HG02642 (cell line): ENCODE data around the gene AP5Z1.
"Not testable (repeated sequence)": the region's sequence is repeated elsewhere in the genome, so short reads cannot be mapped to it uniquely, and the experiment has no call there.

ENCODE experiments used
- ATAC-seq: cut with Tn5 transposase; IDR thresholded peaks from one replicate; pipeline ENCODE4 v1.9.1; 2021; ENCODE audit warnings: mild to moderate bottlenecking; ENCODE audit not compliant: unreplicated experiment, poor library complexity

The AP5Z1 gene

GRCh38 chr7:4787541-4787940 is 12.1 kb downstream of the AP5Z1 start:
- no peak for ATAC-seq

- ATAC-seq = no peak
Measured at GRCh38 chr7:4787947-4788626, 12.7 kb downstream of the AP5Z1 start.

- ATAC-seq = no peak
Measured at GRCh38 chr7:4788627-4789189, 13.3 kb downstream of the AP5Z1 start.

GRCh38 chr7:4789194-4790077 is 14.0 kb downstream of the AP5Z1 start:
- no peak for ATAC-seq

- ATAC-seq = no peak
Measured at GRCh38 chr7:4790078-4790465, 14.6 kb downstream of the AP5Z1 start.

- ATAC-seq = no peak
Measured at GRCh38 chr7:4790516-4790991, 15.1 kb downstream of the AP5Z1 start.

GRCh38 chr7:4791101-4791737 is 15.8 kb downstream of the AP5Z1 start:
- no peak for ATAC-seq

- ATAC-seq = peak; percentile 41
Measured at GRCh38 chr7:4791738-4792536, 16.5 kb downstream of the AP5Z1 start.

- peak; percentile 13 for ATAC-seq
Measured at GRCh38 chr7:4792537-4793126, 17.2 kb downstream of the AP5Z1 start.

GRCh38 chr7:4793385-4793993 is 18.1 kb downstream of the AP5Z1 start:
- ATAC-seq = not testable (repeated sequence)

GRCh38 chr7:4794171-4794570 is 18.7 kb downstream of the AP5Z1 start:
- ATAC-seq = not testable (repeated sequence)

GRCh38 chr7:4794591-4795350 is 19.3 kb downstream of the AP5Z1 start:
- ATAC-seq = no peak

- ATAC-seq = no peak
Measured at GRCh38 chr7:4796453-4796852, 21.0 kb downstream of the AP5Z1 start.

GRCh38 chr7:4797858-4798705 is 22.7 kb downstream of the AP5Z1 start:
- ATAC-seq = no peak

- ATAC-seq = no peak
Measured at GRCh38 chr7:4798706-4799235, 23.3 kb downstream of the AP5Z1 start.

GRCh38 chr7:4799508-4800268 is 24.3 kb downstream of the AP5Z1 start:
- ATAC-seq = no peak

- no peak for ATAC-seq
Measured at GRCh38 chr7:4800487-4800886, 25.1 kb downstream of the AP5Z1 start.
